GM18502 (cell line): ENCODE measurements around the gene KRT25.

Experiments
- ATAC-seq: cut with Tn5 transposase; IDR thresholded peaks from one replicate; pipeline ENCODE4 v1.9.1; 2021; ENCODE audit warnings: mild to moderate bottlenecking; ENCODE audit not compliant: unreplicated experiment, poor library complexity

KRT25 gene

GRCh38 chr17:40755231-40755630, at the start of gene KRT25:
KRT25 (minus strand) TSS chr17:40755331; CDS start chr17:40755271, 60 bp downstream.
- no peak for ATAC-seq

GRCh38 chr17:40803617-40804082, 48.5 kb upstream of the KRT25 start:
- no peak for ATAC-seq

- ATAC-seq, result no peak
Observed at GRCh38 chr17:40801157-40801556, 46.0 kb upstream of the KRT25 start.

- ATAC-seq, result no peak
Observed at GRCh38 chr17:40800381-40800780, 45.2 kb upstream of the KRT25 start.

GRCh38 chr17:40799859-40800258, 44.7 kb upstream of the KRT25 start, which contains the start of gene KRT28:
KRT28 (minus strand) TSS chr17:40799959; CDS start chr17:40799893, 66 bp downstream.
- no peak for ATAC-seq

- ATAC-seq, result no peak
Observed at GRCh38 chr17:40796846-40797245, 41.7 kb upstream of the KRT25 start.

- ATAC-seq, result no peak
Observed at GRCh38 chr17:40795019-40795667, 40.0 kb upstream of the KRT25 start.

- ATAC-seq, result no peak
Observed at GRCh38 chr17:40794466-40794865, 39.3 kb upstream of the KRT25 start.

GRCh38 chr17:40793832-40794231, 38.7 kb upstream of the KRT25 start:
- no peak for ATAC-seq

GRCh38 chr17:40791787-40792436, 36.8 kb upstream of the KRT25 start:
- ATAC-seq, result no peak

GRCh38 chr17:40791111-40791510, 36.0 kb upstream of the KRT25 start:
- ATAC-seq, result no peak

GRCh38 chr17:40782450-40782849, 27.3 kb upstream of the KRT25 start, which contains the start of gene KRT27:
KRT27 (minus strand) TSS chr17:40782550; CDS start chr17:40782493, 57 bp downstream.
- ATAC-seq, result no peak

- no peak for ATAC-seq
Observed at GRCh38 chr17:40779181-40779909, 24.2 kb upstream of the KRT25 start.

GRCh38 chr17:40778461-40778860, 23.3 kb upstream of the KRT25 start:
- no peak for ATAC-seq

GRCh38 chr17:40777971-40778370, 22.8 kb upstream of the KRT25 start:
- no peak for ATAC-seq

GRCh38 chr17:40777459-40777858, 22.3 kb upstream of the KRT25 start:
- no peak for ATAC-seq

- no peak for ATAC-seq
Observed at GRCh38 chr17:40775945-40776344, 20.8 kb upstream of the KRT25 start.

- no peak for ATAC-seq
Observed at GRCh38 chr17:40772101-40772500, 17.0 kb upstream of the KRT25 start, which contains the start of gene KRT26. KRT26 (minus strand) TSS chr17:40772201; CDS start chr17:40772113, 88 bp downstream.

GRCh38 chr17:40765657-40766056, 10.5 kb upstream of the KRT25 start:
- no peak for ATAC-seq

GRCh38 chr17:40763752-40764151, 8.6 kb upstream of the KRT25 start:
- ATAC-seq, result no peak
